Neuronal stem cell (in vitro differentiated cells): Measurements from ENCODE around the gene DNER.

Experiments
- DNase-seq: peaks from one replicate; pipeline ENCODE4 v3.0.0-alpha.2; 2013; ENCODE audit warnings: low spot score
- H2AFZ ChIP-seq: one replicate; pipeline ENCODE4 v1.6.1; 2013; ENCODE audit warnings: mild to moderate bottlenecking, low read length, inconsistent platforms
- H2AK5ac ChIP-seq: 2 replicates; pipeline ENCODE4 v1.6.1; 2013; ENCODE audit warnings: low read depth, mild to moderate bottlenecking, inconsistent platforms, low read length, moderate library complexity, mixed read lengths
- H2BK120ac ChIP-seq: 2 replicates; pipeline ENCODE4 v1.6.1; 2013; ENCODE audit warnings: low read depth, mild to moderate bottlenecking, inconsistent platforms, low read length, moderate library complexity, mixed read lengths
- H2BK12ac ChIP-seq: one replicate; pipeline ENCODE4 v1.6.1; 2013; ENCODE audit warnings: low read length, inconsistent platforms
- H2BK15ac ChIP-seq: 2 replicates; pipeline ENCODE4 v1.6.1; 2013; ENCODE audit warnings: mild to moderate bottlenecking, low read length, inconsistent platforms, mixed read lengths
- H2BK5ac ChIP-seq: one replicate; pipeline ENCODE4 v1.6.1; 2013; ENCODE audit warnings: inconsistent platforms, mild to moderate bottlenecking, low read length, moderate library complexity
- H3K14ac ChIP-seq: one replicate; pipeline ENCODE4 v1.6.1; 2013; ENCODE audit warnings: low read length, inconsistent platforms
- H3K18ac ChIP-seq: 2 replicates; pipeline ENCODE4 v1.6.1; 2013; ENCODE audit warnings: low read length, inconsistent platforms
- H3K23ac ChIP-seq: 2 replicates; pipeline ENCODE4 v1.6.1; 2013; ENCODE audit warnings: low read depth, mild to moderate bottlenecking, mixed read lengths, low read length, inconsistent platforms; ENCODE audit not compliant: poor library complexity
- H3K27ac ChIP-seq: replicated peaks from 3 replicates; pipeline ENCODE4 v1.5.1; 2013; ENCODE audit warnings: low read length, inconsistent platforms
- H3K27me3 ChIP-seq, 3 experiments: 2 replicates each; pipeline ENCODE4 v1.6.1; 2013; ENCODE audit warnings: low read length in 3 of 3, mild to moderate bottlenecking in 2 of 3, inconsistent platforms in 1 of 3, low read depth in 1 of 3, mixed read lengths in 1 of 3, moderate library complexity in 1 of 3; ENCODE audit not compliant: control insufficient read depth in 3 of 3, insufficient read depth in 3 of 3
- H3K36me3 ChIP-seq, 2 donors: replicated peaks in 1 of 2; 2 replicates each; pipeline ENCODE4 v1.6.1; 2013; ENCODE audit warnings: low read length in 2 of 2; ENCODE audit not compliant: control insufficient read depth in 2 of 2, insufficient read depth in 2 of 2
- H3K4ac ChIP-seq: 2 replicates; pipeline ENCODE4 v1.6.1; 2013; ENCODE audit warnings: inconsistent platforms, mild to moderate bottlenecking, low read length, moderate library complexity
- H3K4me1 ChIP-seq, 2 donors: 1 replicate in 1 of 2; 2 replicates in 1 of 2; pipeline ENCODE4 v1.6.1; 2013; ENCODE audit warnings: low read length in 2 of 2, low read depth in 1 of 2; ENCODE audit not compliant: control insufficient read depth in 2 of 2, insufficient read depth in 1 of 2
- H3K4me2 ChIP-seq: one replicate; pipeline ENCODE4 v1.6.1; 2013; ENCODE audit warnings: mild to moderate bottlenecking, low read length, inconsistent platforms; ENCODE audit not compliant: insufficient read depth, poor library complexity, severe bottlenecking
- H3K4me3 ChIP-seq, 2 donors: 2 replicates each; pipeline ENCODE4 v1.5.1; 2013; ENCODE audit warnings: low read length in 2 of 2, mild to moderate bottlenecking in 2 of 2, inconsistent platforms in 1 of 2, moderate library complexity in 1 of 2
- H3K79me1 ChIP-seq: one replicate; pipeline ENCODE4 v1.6.1; 2013; ENCODE audit warnings: low read depth, mild to moderate bottlenecking, inconsistent platforms, low read length, moderate library complexity
- H3K9ac ChIP-seq: one replicate; pipeline ENCODE4 v1.6.1; 2013; ENCODE audit warnings: mild to moderate bottlenecking, low read depth, low read length, inconsistent platforms; ENCODE audit not compliant: poor library complexity
- H3K9me3 ChIP-seq, 2 donors: replicated peaks in 1 of 2; 2 replicates each; pipeline versions ENCODE3 to v1.6.1; 2013; ENCODE audit warnings: low read length in 2 of 2, mild to moderate bottlenecking in 2 of 2, inconsistent platforms in 1 of 2, low read depth in 1 of 2, mixed read lengths in 1 of 2, moderate library complexity in 1 of 2; ENCODE audit not compliant: control insufficient read depth in 2 of 2, insufficient read depth in 1 of 2
- H4K8ac ChIP-seq: one replicate; pipeline ENCODE4 v1.6.1; 2013; ENCODE audit warnings: low read depth, mild to moderate bottlenecking, inconsistent platforms, low read length, moderate library complexity
- H4K91ac ChIP-seq: one replicate; pipeline ENCODE4 v1.6.1; 2013; ENCODE audit warnings: low read length, low read depth, mild to moderate bottlenecking, inconsistent platforms; ENCODE audit not compliant: poor library complexity
- WGBS, 2 donors: extraction: QIAGEN DNeasy Blood & Tissue Kit; methylation state at CpG; one replicate each; pipeline ENCODE4 v1.1.7; 2013; ENCODE audit warnings: missing lambda C conversion rate in 2 of 2, mixed read lengths in 1 of 2; ENCODE audit not compliant: insufficient read length in 2 of 2, insufficient replicate concordance in 1 of 2; ENCODE audit errors: extremely low coverage in 2 of 2; 5-methylcytosine and 5-hydroxymethylcytosine counted together

Gene DNER

GRCh38 chr2:229344955-229345354, 369.4 kb downstream of the DNER start:
- Histone ChIP-seq H2BK5ac (no peak overlapping the region), H3K14ac (no peak overlapping the region), H3K4me2 (no peak overlapping the region), H3K9me3 (no peaks in the 10 kb centered on the region), H4K8ac (no peak overlapping the region), H4K91ac (no peak overlapping the region), H2AK5ac (no peak overlapping the region), H2BK120ac (no peak overlapping the region), H2BK12ac (no peak overlapping the region), H2BK15ac (no peak overlapping the region), H3K23ac (no peak overlapping the region), H3K79me1 (no peaks in the 10 kb centered on the region), H2AFZ (no peak overlapping the region), H3K9ac (no peak overlapping the region), H3K27me3 (no peaks in the 10 kb centered on the region), H3K4ac (no peak overlapping the region), H3K4me1 (no peaks in the 10 kb centered on the region), H3K27ac (no peak overlapping the region), H3K36me3 (no peaks in the 10 kb centered on the region), H3K4me3 (no peak overlapping the region), H3K18ac (no peak overlapping the region)
- no peak for DNase-seq
- WGBS, 2 donors, result no CpG with 5 or more reads among the region's 4 CpGs

- no peak overlapping the region for H3K9ac ChIP-seq
- H2AFZ ChIP-seq, result no peak overlapping the region
- H2BK120ac ChIP-seq, result no peak overlapping the region
- H2BK12ac ChIP-seq, result no peak overlapping the region
- no peak overlapping the region for H4K8ac ChIP-seq
- WGBS, 2 donors, result no CpG with 5 or more reads among the region's 6 CpGs
- no peak overlapping the region for H2AK5ac ChIP-seq
- no peak overlapping the region for H4K91ac ChIP-seq
- H3K23ac ChIP-seq, result no peak overlapping the region
- H3K79me1 ChIP-seq, result no peaks in the 10 kb centered on the region
- DNase-seq, result no peak
- H3K27ac ChIP-seq, result no peak overlapping the region
- no peak overlapping the region for H3K4me2 ChIP-seq
- no peak overlapping the region for H3K4me3 ChIP-seq
- H3K36me3 ChIP-seq, result no peaks in the 10 kb centered on the region
- H3K4me1 ChIP-seq, result no peaks in the 10 kb centered on the region
- H3K14ac ChIP-seq, result no peak overlapping the region
- no peak overlapping the region for H3K18ac ChIP-seq
- no peaks in the 10 kb centered on the region for H3K9me3 ChIP-seq
- no peak overlapping the region for H3K4ac ChIP-seq
- no peaks in the 10 kb centered on the region for H3K27me3 ChIP-seq
- no peak overlapping the region for H2BK15ac ChIP-seq
- no peak overlapping the region for H2BK5ac ChIP-seq
Measured at GRCh38 chr2:229344151-229344551, 370.2 kb downstream of the DNER start.

- Histone ChIP-seq H3K4me1 (no peaks in the 10 kb centered on the region), H3K23ac (no peak overlapping the region), H3K9me3 (no peaks in the 10 kb centered on the region), H3K79me1 (no peaks in the 10 kb centered on the region), H3K18ac (no peak overlapping the region), H3K36me3 (no peaks in the 10 kb centered on the region), H4K8ac (no peak overlapping the region), H3K27ac (no peak overlapping the region), H3K4me3 (no peak overlapping the region), H2AFZ (no peak overlapping the region), H4K91ac (no peak overlapping the region), H3K9ac (no peak overlapping the region), H3K4me2 (no peak overlapping the region), H3K4ac (no peak overlapping the region), H2BK120ac (no peak overlapping the region), H2AK5ac (no peak overlapping the region), H2BK12ac (no peak overlapping the region), H3K14ac (no peak overlapping the region), H2BK5ac (no peak overlapping the region), H3K27me3 (no peaks in the 10 kb centered on the region), H2BK15ac (no peak overlapping the region)
- WGBS, 2 donors, result no CpG with 5 or more reads among the region's 3 CpGs
- DNase-seq, result no peak
Measured at GRCh38 chr2:229343661-229344060, 370.7 kb downstream of the DNER start.

DNA sequence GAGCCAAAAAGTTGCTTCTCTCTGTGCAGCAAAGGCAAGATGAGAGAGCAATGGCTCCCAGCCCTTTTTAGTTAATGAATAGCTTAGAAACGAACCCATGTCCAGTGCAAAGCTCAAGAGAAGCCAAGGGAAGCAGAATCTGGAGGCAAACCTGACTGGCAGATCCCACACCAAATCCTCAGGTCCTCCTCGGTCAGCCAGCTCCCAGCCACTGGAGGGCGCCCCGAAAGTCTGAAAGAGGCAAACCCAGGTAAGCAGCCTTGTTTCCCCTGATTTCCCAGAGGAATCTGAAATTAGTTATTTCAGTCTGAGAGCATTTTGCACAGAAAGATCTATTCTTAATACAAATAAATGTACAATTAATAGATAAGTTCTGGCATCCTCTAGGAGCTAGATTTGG, 372.0 kb downstream of the DNER start:
- Histone ChIP-seq H3K23ac (no peak overlapping the region), H3K4me1 (no peaks in the 10 kb centered on the region), H3K4ac (no peak overlapping the region), H3K4me3 (no peak overlapping the region), H2BK15ac (no peak overlapping the region), H3K36me3 (no peaks in the 10 kb centered on the region), H3K27me3 (no peaks in the 10 kb centered on the region), H3K4me2 (no peak overlapping the region), H4K91ac (no peak overlapping the region), H2AK5ac (no peak overlapping the region), H3K14ac (no peak overlapping the region), H2BK12ac (no peak overlapping the region), H2AFZ (no peak overlapping the region), H3K9me3 (no peaks in the 10 kb centered on the region), H4K8ac (no peak overlapping the region), H2BK5ac (no peak overlapping the region), H3K18ac (no peak overlapping the region), H3K27ac (no peak overlapping the region), H2BK120ac (no peak overlapping the region), H3K9ac (no peak overlapping the region), H3K79me1 (no peaks in the 10 kb centered on the region)
- WGBS, 2 donors, result no CpG with 5 or more reads among the region's 4 CpGs
- DNase-seq, result peak; percentile 36
